H1 (cell line): Measurements from ENCODE around the gene FAH. TPM values are rescaled to one million over a fixed set of nuclear protein-coding genes. Genes with fewer than 3 reads are reported as not detected.

ENCODE experiments used
- CTCF ChIA-PET: fragments of 300-600 bp; sonication (Branson Sonifier 250); formaldehyde crosslinking; loops from one replicate; lab custom pipeline; 2021; ENCODE audit not compliant: partially characterized antibody; lab: Charles Lee
- POLR2A ChIA-PET: fragments of 300-600 bp; sonication (Branson Sonifier 250); formaldehyde crosslinking; loops from one replicate; lab custom pipeline; 2021; ENCODE audit warnings: inconsistent platforms; ENCODE audit not compliant: partially characterized antibody; lab: Charles Lee
- DNase-seq, 2 experiments: peaks; one replicate each; pipeline versions ENCODE4 v3.0.0 to v3.0.0-alpha.2; 2010 to 2022; ENCODE audit warnings: low spot score in 2 of 2, low read depth in 1 of 2, mixed read lengths in 1 of 2
- FAIRE-seq: peaks from 2 replicates; lab custom pipeline; 2011; peaks lifted over from hg19 to GRCh38; lab: Jason Lieb, UNC
- H2AFZ ChIP-seq: 2 replicates; pipeline ENCODE4 v1.8.1; 2012; ENCODE audit warnings: low read length, inconsistent platforms
- H2AK5ac ChIP-seq: 2 replicates; pipeline ENCODE4 v1.6.1; 2013; ENCODE audit warnings: low read depth, low read length
- H2BK120ac ChIP-seq: replicated peaks from 2 replicates; pipeline ENCODE3; 2013; ENCODE audit warnings: low read depth, low read length, inconsistent platforms
- H2BK12ac ChIP-seq: 2 replicates; pipeline ENCODE4 v1.6.1; 2013; ENCODE audit warnings: low read depth, low read length
- H2BK15ac ChIP-seq: 2 replicates; pipeline ENCODE4 v1.6.1; 2013; ENCODE audit warnings: low read length
- H2BK20ac ChIP-seq: 2 replicates; pipeline ENCODE4 v1.6.1; 2013; ENCODE audit warnings: low read length
- H2BK5ac ChIP-seq: 2 replicates; pipeline ENCODE4 v1.6.1; 2013; ENCODE audit warnings: low read depth, low read length
- H3K14ac ChIP-seq: 2 replicates; pipeline ENCODE4 v1.6.1; 2013; ENCODE audit warnings: inconsistent platforms; ENCODE audit not compliant: insufficient read length
- H3K18ac ChIP-seq: 2 replicates; pipeline ENCODE4 v1.6.1; 2013; ENCODE audit warnings: low read length; ENCODE audit errors: extremely low read depth
- H3K23ac ChIP-seq: 2 replicates; pipeline ENCODE4 v1.6.1; 2013; ENCODE audit warnings: inconsistent platforms; ENCODE audit not compliant: insufficient read length
- H3K23me2 ChIP-seq: 2 replicates; pipeline ENCODE4 v1.6.1; 2013; ENCODE audit warnings: low read depth, low read length
- H3K27ac ChIP-seq: 2 replicates; pipeline ENCODE4 v1.6.1; 2011; ENCODE audit warnings: low read depth, low read length, inconsistent platforms
- H3K27me3 ChIP-seq, 4 experiments: replicated peaks in 1 of 4; 1 replicate in 1 of 4; 2 replicates in 3 of 4; pipeline versions ENCODE4 v1.6.1 to v1.8.1; 2011 to 2013; ENCODE audit warnings: low read length in 3 of 4, mild to moderate bottlenecking in 3 of 4, inconsistent platforms in 2 of 4, mixed read lengths in 2 of 4, moderate library complexity in 1 of 4; ENCODE audit not compliant: control insufficient read depth in 3 of 4, insufficient read depth in 3 of 4; ENCODE audit errors: extremely low read depth in 1 of 4
- H3K36me3 ChIP-seq, 4 experiments: 2 replicates each; pipeline versions ENCODE4 v1.6.1 to v1.8.1; 2011 to 2013; ENCODE audit warnings: mild to moderate bottlenecking in 4 of 4, low read length in 3 of 4, moderate library complexity in 2 of 4, control low read depth in 1 of 4, inconsistent platforms in 1 of 4; ENCODE audit not compliant: insufficient read depth in 4 of 4, control insufficient read depth in 2 of 4
- H3K4ac ChIP-seq: replicated peaks from 2 replicates; pipeline ENCODE3; 2013; ENCODE audit warnings: low read length, low read depth, mixed read lengths, inconsistent platforms; ENCODE audit not compliant: insufficient read length
- H3K4me1 ChIP-seq, 4 experiments: replicated peaks in 1 of 4; 1 replicate in 1 of 4; 2 replicates in 3 of 4; pipeline versions ENCODE4 v1.6.1 to v1.8.1; 2011 to 2013; ENCODE audit warnings: low read length in 3 of 4, inconsistent platforms in 2 of 4, mixed read lengths in 1 of 4; ENCODE audit not compliant: insufficient read depth in 4 of 4, control insufficient read depth in 3 of 4
- H3K4me2 ChIP-seq, 2 experiments: 2 replicates each; pipeline versions ENCODE4 v1.6.1 to v1.8.1; 2011 to 2013; ENCODE audit warnings: low read depth in 2 of 2, low read length in 2 of 2, control low read depth in 1 of 2, inconsistent platforms in 1 of 2, mild to moderate bottlenecking in 1 of 2; ENCODE audit not compliant: insufficient read depth in 1 of 2
- H3K4me3 ChIP-seq, 4 experiments: fragments of 200-600, 300-600 bp in 1 of 4; sonication (generic), shearing (Covaris generic), sonication (Bioruptor Twin) in 1 of 4; 2 replicates each; pipeline versions ENCODE4 v1.5.1 to v1.8.1; 2011 to 2016; ENCODE audit warnings: low read length in 4 of 4, low read depth in 3 of 4, control low read depth in 2 of 4, inconsistent platforms in 2 of 4, mild to moderate bottlenecking in 2 of 4, mixed read lengths in 1 of 4, moderate library complexity in 1 of 4; ENCODE audit not compliant: insufficient read depth in 2 of 4; ENCODE audit errors: extremely low read depth in 1 of 4
- H3K56ac ChIP-seq: replicated peaks from 2 replicates; pipeline ENCODE3; 2013; ENCODE audit warnings: low read depth, mild to moderate bottlenecking, mixed read lengths, low read length, inconsistent platforms; ENCODE audit not compliant: insufficient read length
- H3K79me1 ChIP-seq: 2 replicates; pipeline ENCODE4 v1.6.1; 2013; ENCODE audit warnings: low read depth, low read length, control low read depth
- H3K79me2 ChIP-seq, 2 experiments: 2 replicates each; pipeline versions ENCODE4 v1.6.1 to v1.8.1; 2012 to 2013; ENCODE audit warnings: low read length in 2 of 2, mild to moderate bottlenecking in 2 of 2, inconsistent platforms in 1 of 2; ENCODE audit not compliant: insufficient read depth in 2 of 2, control insufficient read depth in 1 of 2
- H3K9ac ChIP-seq, 4 experiments: replicated peaks in 1 of 4; 1 replicate in 1 of 4; 2 replicates in 3 of 4; pipeline versions ENCODE4 v1.6.1 to v1.8.1; 2011 to 2013; ENCODE audit warnings: low read depth in 3 of 4, low read length in 3 of 4, control low read depth in 2 of 4, mild to moderate bottlenecking in 2 of 4, moderate library complexity in 2 of 4, inconsistent platforms in 1 of 4; ENCODE audit errors: extremely low read depth in 1 of 4
- H3K9me3 ChIP-seq, 2 experiments: 2 replicates each; pipeline versions ENCODE4 v1.6.1 to v1.8.1; 2012 to 2013; ENCODE audit warnings: mild to moderate bottlenecking in 2 of 2, moderate library complexity in 2 of 2, control low read depth in 1 of 2, inconsistent platforms in 1 of 2, low read depth in 1 of 2, low read length in 1 of 2, mixed read lengths in 1 of 2; ENCODE audit not compliant: insufficient read depth in 2 of 2
- H4K20me1 ChIP-seq, 2 experiments: replicated peaks in 1 of 2; 2 replicates each; pipeline versions ENCODE3 to v1.8.1; 2011 to 2013; ENCODE audit warnings: inconsistent platforms in 2 of 2, low read length in 2 of 2, mild to moderate bottlenecking in 1 of 2; ENCODE audit not compliant: insufficient read depth in 2 of 2, control insufficient read depth in 1 of 2
- H4K5ac ChIP-seq: 2 replicates; pipeline ENCODE4 v1.6.1; 2013; ENCODE audit warnings: low read length, low read depth, mixed read lengths, inconsistent platforms; ENCODE audit not compliant: insufficient read length
- H4K8ac ChIP-seq: 2 replicates; pipeline ENCODE4 v1.8.0; 2013; ENCODE audit warnings: mild to moderate bottlenecking, moderate library complexity, low read length, inconsistent platforms; ENCODE audit not compliant: insufficient read depth; ENCODE audit errors: extremely low read depth
- H4K91ac ChIP-seq: replicated peaks from 2 replicates; pipeline ENCODE3; 2013; ENCODE audit warnings: low read length, mixed read lengths, inconsistent platforms; ENCODE audit not compliant: insufficient read length
- EP300 ChIP-seq, 2 experiments: IDR thresholded peaks; 1 replicate in 1 of 2; 2 replicates in 1 of 2; pipeline ENCODE4 v1.6.1; 2011 to 2012; ENCODE audit warnings: low read depth in 2 of 2, low read length in 2 of 2, mild to moderate bottlenecking in 2 of 2, borderline replicate concordance in 1 of 2, inconsistent platforms in 1 of 2, moderate library complexity in 1 of 2
- PHF8 ChIP-seq: fragments of 200-600 bp; sonication (generic); conservative IDR thresholded peaks from 2 replicates; pipeline ENCODE4 v1.7.1; 2012; ENCODE audit warnings: low read depth, mild to moderate bottlenecking, inconsistent platforms, low read length, moderate library complexity
- RNF2 ChIP-seq: fragments of 200-900, 300-1000 bp; sonication (generic); IDR thresholded peaks from 2 replicates; pipeline ENCODE4 v1.7.1; 2016; ENCODE audit warnings: borderline replicate concordance, low read depth, mild to moderate bottlenecking, antibody characterized with exemption, low read length; ENCODE audit not compliant: poor library complexity, severe bottlenecking; ENCODE audit errors: missing control alignments
- SP2 ChIP-seq: IDR thresholded peaks from 2 replicates; pipeline ENCODE4 v1.6.1; 2012; ENCODE audit warnings: mild to moderate bottlenecking, low read length, inconsistent platforms
- TBP ChIP-seq: IDR thresholded peaks from 2 replicates; pipeline ENCODE4 v1.6.1; 2011; ENCODE audit warnings: low read depth, low read length, improper control_type of control experiment
- WGBS, 2 experiments: shearing (Covaris generic) in 1 of 2; methylation state at CpG; one replicate each; pipeline versions ENCODE4 v1.1.6 to v1.1.7; 2013 to 2015; ENCODE audit warnings: low lambda C conversion rate in 2 of 2, mixed read lengths in 2 of 2, inconsistent platforms in 1 of 2, low coverage in 1 of 2, missing lambda C conversion rate in 1 of 2; ENCODE audit not compliant: insufficient replicate concordance in 2 of 2, insufficient coverage in 1 of 2, insufficient read length in 1 of 2; ENCODE audit errors: extremely low coverage in 1 of 2, missing lambda C conversion rate in 1 of 2; 5-methylcytosine and 5-hydroxymethylcytosine counted together
- polyA plus RNA-seq, 7 experiments: library from polyadenylated mRNA; depleted of rRNA in 3 of 7; stranded (reverse) in 5 of 7; unstranded in 2 of 7; fragments of >200 nt in 5 of 7; fragments of 200-250 nt in 2 of 7; gene quantifications; 1 replicate in 5 of 7; 2 replicates in 1 of 7; 4 replicates in 1 of 7; pipeline versions ENCODE4 v1.2.1 to v1.2.3, GENCODE V29; 2011 to 2013; ENCODE audit warnings: missing spikeins in 2 of 7, mixed read lengths in 2 of 7
- total RNA-seq: library from RNA; stranded (reverse); fragmentation: NEBNext Ultra II Directional; extraction: Animal tissue kit (Norgen Biotek cat#: 25700); gene quantifications from 2 replicates; pipeline ENCODE4 v1.2.1, GENCODE V29; 2021
- TF ChIP-seq, protein P1 (sequence below): IDR thresholded peaks from 2 replicates; pipeline ENCODE4 v1.6.1; 2012; ENCODE audit warnings: low read length, inconsistent platforms
- TF ChIP-seq, protein P2 (sequence below): IDR thresholded peaks from 2 replicates; pipeline ENCODE4 v1.6.1; 2011; ENCODE audit warnings: low read length, improper control_type of control experiment

FAH gene
- total and polyA plus RNA-seq, 2 of the 8 experiments (the other 6 are each of a cell fraction or from before 2014, with no cell fraction given) = 20.0 to 21.7 TPM

DNA sequence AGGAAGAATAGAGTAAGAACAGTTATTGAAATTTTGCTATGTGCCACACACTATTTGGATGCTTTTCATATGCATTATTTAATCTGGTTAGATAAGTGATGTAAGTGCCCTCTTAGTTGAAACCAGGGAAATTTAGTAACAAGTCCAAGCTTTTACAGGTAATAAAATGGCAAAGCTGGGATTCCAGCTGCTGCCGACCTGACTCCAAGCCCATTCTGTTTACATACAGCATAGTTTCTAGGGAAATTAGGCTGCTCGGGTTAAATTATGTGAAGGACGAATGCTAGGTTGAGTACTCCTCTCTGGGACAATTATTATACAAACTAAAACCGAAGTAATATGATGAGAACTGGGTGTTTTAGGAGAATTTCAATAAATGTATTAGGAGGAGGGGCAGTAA is 38.7 kb upstream of the FAH start:
- H3K18ac ChIP-seq = no peak overlapping the region
- TF ChIP-seq PHF8 (no peak), EP300 (IDR thresholded peaks at IDR 0.05; ENCODE audit: borderline replicate concordance in 1 of 2, low read depth in 2 of 2, low read length in 2 of 2) (no peak), SP2 (no peak), TBP (no peak), RNF2 (no peak)
- TF ChIP-seq, protein P1, sequence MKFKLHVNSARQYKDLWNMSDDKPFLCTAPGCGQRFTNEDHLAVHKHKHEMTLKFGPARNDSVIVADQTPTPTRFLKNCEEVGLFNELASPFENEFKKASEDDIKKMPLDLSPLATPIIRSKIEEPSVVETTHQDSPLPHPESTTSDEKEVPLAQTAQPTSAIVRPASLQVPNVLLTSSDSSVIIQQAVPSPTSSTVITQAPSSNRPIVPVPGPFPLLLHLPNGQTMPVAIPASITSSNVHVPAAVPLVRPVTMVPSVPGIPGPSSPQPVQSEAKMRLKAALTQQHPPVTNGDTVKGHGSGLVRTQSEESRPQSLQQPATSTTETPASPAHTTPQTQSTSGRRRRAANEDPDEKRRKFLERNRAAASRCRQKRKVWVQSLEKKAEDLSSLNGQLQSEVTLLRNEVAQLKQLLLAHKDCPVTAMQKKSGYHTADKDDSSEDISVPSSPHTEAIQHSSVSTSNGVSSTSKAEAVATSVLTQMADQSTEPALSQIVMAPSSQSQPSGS = no peak
- TF ChIP-seq, protein P2, sequence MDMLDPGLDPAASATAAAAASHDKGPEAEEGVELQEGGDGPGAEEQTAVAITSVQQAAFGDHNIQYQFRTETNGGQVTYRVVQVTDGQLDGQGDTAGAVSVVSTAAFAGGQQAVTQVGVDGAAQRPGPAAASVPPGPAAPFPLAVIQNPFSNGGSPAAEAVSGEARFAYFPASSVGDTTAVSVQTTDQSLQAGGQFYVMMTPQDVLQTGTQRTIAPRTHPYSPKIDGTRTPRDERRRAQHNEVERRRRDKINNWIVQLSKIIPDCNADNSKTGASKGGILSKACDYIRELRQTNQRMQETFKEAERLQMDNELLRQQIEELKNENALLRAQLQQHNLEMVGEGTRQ = no peak
- no peak overlapping the region for H3K23ac ChIP-seq
- H4K20me1 ChIP-seq = peaks cover 6 to 7% of the 10 kb centered on the region in 2 experiments
- no peak overlapping the region for H3K4me2 ChIP-seq
- WGBS, 2 experiments = 72% methylated on average over 4 of the region's 4 CpGs; no CpG with 5 or more reads in 1 of the 2 experiments
- no peak overlapping the region for H2BK20ac ChIP-seq
- no peak overlapping the region for H4K5ac ChIP-seq
- ChIA-PET CTCF (interaction anchor here (0.6 to 1.8 kb wide), 4 partner anchors 10 to 256 kb away, joined by 3 to 4 read pairs (median 4); no protein-coding TSS in a partner anchor), POLR2A (interaction anchor here (1.2 kb wide), 1 partner anchor 40 kb away, joined by 4 read pairs; no protein-coding TSS in a partner anchor)
- DNase-seq = no peak
- H2BK15ac ChIP-seq = no peak overlapping the region
- H3K27me3 ChIP-seq = no peaks in the 10 kb centered on the region
- H2BK12ac ChIP-seq = no peak overlapping the region
- no peak overlapping the region for H2AFZ ChIP-seq
- H3K27ac ChIP-seq = no peak overlapping the region
- no peak overlapping the region for H3K9ac ChIP-seq
- H3K4ac ChIP-seq = no peak overlapping the region
- no peaks in the 10 kb centered on the region; a peak in 1 of 8 replicates for H3K36me3 ChIP-seq
- H2AK5ac ChIP-seq = no peak overlapping the region
- H3K4me3 ChIP-seq = no peak overlapping the region
- no peak overlapping the region for H3K14ac ChIP-seq
- H3K23me2 ChIP-seq = no peaks in the 10 kb centered on the region
- H3K4me1 ChIP-seq = peaks cover 0 to 2% (median 0%) of the 10 kb centered on the region in 4 experiments; a peak in 1 of 7 replicates
- H3K79me2 ChIP-seq = peaks cover 0 to 94% of the 10 kb centered on the region in 2 experiments; a peak in 2 of 4 replicates
- no peak overlapping the region for H4K91ac ChIP-seq
- no peak overlapping the region for H2BK120ac ChIP-seq
- no peak overlapping the region for H2BK5ac ChIP-seq
- H3K79me1 ChIP-seq = peaks cover 3% of the 10 kb centered on the region; the same call in 1 of the 2 replicates
- H3K56ac ChIP-seq = no peak overlapping the region
- FAIRE-seq = no peak
- no peak overlapping the region for H4K8ac ChIP-seq
- H3K9me3 ChIP-seq = no peaks in the 10 kb centered on the region
